Right lung (tissue), 5 donors: Measurements from ENCODE around the gene CD207. TPM values are rescaled to one million over a fixed set of nuclear protein-coding genes. Genes with fewer than 3 reads are reported as not detected.
"Not testable (repeated sequence)": the region's sequence is repeated elsewhere in the genome, so short reads cannot be mapped to it uniquely, and the experiment has no call there.

Experiments
- DNase-seq, 2 donors: peaks; one replicate each; pipeline ENCODE4 v3.0.0-alpha.2; 2013
- polyA plus RNA-seq, 5 donors: library from polyadenylated mRNA; unstranded; fragments of 120-200 nt; gene quantifications; one replicate each; pipeline versions ENCODE4 v1.2.1 to v1.2.3, GENCODE V29; 2013; ENCODE audit warnings: inconsistent platforms in 1 of 5, low replicate concordance in 1 of 5; ENCODE audit not compliant: insufficient read length in 5 of 5, insufficient read depth in 1 of 5

CD207 gene
- polyA plus RNA-seq, 5 donors, result 0.11 to 0.22 TPM; not detected in 3

DNA sequence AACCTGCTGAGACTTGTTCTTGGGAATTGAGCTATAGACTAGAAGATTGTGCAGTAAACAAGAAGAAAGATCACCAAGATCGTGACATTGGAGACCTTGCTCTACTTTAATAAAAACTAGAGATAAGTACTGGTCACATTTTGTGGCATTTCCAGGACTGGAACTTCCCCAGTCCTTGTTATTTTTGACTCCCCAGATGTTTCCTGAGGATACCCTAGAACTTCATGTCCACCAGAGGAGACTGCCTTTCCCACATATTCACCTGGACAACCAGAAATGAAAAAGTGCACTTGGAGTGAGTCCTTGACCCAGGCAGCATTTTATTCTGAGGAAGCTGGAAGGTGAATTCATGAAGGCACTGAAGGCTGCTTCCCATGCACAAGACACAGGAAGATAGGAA lies 5.7 kb downstream of the CD207 start:
- DNase-seq, result no peak

GRCh38 chr2:70828914-70829824 lies 6.4 kb downstream of the CD207 start:
- DNase-seq, result no peak

GRCh38 chr2:70828115-70828514 lies 7.5 kb downstream of the CD207 start:
- DNase-seq, result no peak

GRCh38 chr2:70827388-70827787 lies 8.2 kb downstream of the CD207 start:
- DNase-seq, result no peak

DNA sequence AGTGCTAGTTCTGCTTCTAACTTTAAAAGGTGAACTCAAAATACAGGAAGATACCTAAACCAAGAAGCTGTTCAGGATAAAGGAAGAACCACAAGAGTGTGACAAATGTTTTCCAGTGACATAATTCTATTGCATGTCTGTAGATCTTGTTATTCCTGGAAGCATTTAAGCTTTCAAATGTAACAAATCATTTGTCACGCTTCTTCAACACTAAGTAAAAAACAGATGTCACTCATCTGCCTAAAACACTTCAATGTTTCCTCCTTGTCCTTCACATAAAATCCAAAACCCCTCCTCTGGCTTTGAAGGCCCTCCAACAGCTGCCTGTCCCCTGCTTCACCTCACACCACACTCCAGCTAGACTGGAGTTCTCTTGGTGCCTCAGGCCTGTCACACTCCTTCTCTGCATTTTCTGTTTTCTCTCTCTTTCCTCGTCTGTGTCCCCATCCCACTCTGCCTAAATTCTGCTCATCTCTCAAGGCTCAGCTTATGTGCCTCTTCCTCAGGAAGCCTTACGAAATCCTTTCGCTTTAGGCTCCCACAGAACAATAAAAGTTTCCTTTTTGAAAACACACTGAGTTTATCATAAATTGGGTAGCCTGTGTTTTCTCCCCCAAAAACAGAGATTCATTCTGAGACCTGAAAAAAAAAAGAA lies 8.8 kb downstream of the CD207 start:
- DNase-seq, result no peak

DNA sequence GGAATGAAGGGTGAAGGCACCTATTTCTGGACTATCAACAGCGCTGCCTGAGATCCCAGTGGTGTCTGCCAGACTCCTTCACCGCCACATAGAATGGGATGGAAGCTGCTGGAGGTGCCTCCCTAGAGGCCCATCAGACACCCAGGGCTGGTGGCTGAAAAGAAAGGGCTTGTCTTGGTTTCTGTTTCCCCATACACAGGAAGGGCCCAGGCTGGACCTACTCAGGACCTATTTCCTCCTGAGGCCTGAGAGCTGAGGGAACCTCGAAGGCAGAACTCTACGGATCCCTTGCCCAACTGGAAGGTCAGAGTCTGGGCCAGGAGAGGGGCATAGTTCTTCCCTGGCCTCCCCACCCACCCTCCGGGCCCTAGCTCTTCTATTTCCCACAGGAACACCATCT lies 12.4 kb downstream of the CD207 start:
- no peak for DNase-seq

DNA sequence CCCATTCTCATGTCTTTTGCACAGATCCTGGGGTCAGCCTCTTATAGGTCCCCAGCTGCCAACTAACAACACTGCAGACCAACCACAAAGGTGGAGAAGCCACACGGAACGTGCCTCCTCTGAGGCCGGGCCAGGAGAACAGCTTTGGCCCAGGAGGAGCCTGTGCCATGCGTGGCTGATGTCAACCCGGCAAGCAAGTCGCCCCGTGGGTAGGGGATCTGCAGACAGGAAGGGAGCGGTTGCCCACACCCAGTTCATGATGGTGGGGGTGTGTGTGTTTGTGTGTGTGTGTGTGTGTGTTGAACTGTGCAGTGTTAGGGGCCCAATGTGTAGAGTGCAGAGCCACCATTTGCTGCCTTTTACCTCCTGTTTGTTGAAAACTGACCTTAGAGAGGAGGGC lies 12.8 kb downstream of the CD207 start:
- DNase-seq, result no peak

- no peak for DNase-seq
Observed at GRCh38 chr2:70820499-70820898, 15.1 kb downstream of the CD207 start, which contains the start of gene CLEC4F. TSS of gene CLEC4F (minus strand) at chr2:70820599. CDS start at chr2:70820523, 76 bp downstream.

- DNase-seq, result no peak
Observed at GRCh38 chr2:70817284-70817954, 18.2 kb downstream of the CD207 start.

DNA sequence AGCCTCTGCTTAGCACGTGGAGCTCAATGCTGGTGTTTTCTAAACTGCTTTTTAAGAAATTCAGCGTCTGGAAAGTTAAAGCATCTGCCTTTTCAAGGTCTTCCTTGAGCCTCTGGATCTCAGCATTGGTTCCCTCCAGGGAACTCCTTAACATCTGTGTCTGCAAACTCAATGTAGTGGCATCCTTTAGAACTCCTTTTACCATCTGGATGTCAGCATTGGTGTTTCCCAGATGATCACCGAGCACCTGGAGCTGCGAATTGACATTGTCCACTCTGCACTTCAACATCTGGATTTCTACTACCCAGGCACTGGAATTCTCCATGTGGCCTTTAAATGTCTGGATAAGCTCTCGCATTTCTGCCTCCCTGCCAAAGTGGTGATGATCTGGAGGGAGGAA lies 18.9 kb downstream of the CD207 start:
- DNase-seq, result no peak

- DNase-seq, result no peak
Observed at GRCh38 chr2:70808983-70809958, 26.3 kb downstream of the CD207 start.

GRCh38 chr2:70807828-70808118 lies 27.8 kb downstream of the CD207 start:
- DNase-seq, result no peak

DNA sequence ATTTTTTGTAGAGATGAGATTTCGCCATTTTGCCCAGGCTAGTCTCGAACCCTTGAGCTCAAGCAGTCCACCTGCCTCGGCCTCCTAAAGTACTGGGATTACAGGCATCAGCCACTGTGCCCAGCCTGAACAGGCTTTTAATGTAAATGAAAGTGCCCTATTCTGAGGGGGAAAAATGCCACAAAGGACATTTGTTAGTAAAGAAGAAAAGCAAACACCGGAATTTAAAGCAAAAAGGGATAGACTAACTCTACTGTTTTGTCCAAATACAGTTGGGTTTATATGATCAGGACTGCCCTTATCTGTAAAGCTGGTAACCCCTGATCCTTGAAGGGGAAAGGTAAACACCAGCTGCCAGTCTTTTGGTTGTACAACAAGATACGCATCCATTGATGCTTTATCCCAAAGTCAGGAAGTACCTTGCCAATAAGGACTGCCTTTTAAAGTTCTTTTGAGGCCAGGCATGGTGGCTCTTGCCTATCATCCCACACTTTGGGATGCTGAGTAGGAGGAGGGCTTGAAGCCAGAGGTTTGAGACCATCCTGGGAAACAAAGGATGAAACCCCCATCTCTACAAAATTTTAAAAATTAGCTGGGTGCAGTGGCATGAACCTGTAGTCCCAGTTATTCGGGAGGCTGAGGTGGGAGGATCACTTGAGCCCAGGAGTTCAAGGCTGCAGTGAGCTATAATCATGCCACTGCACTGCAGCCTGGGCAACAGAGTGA lies 28.4 kb downstream of the CD207 start:
- no peak for DNase-seq

DNA sequence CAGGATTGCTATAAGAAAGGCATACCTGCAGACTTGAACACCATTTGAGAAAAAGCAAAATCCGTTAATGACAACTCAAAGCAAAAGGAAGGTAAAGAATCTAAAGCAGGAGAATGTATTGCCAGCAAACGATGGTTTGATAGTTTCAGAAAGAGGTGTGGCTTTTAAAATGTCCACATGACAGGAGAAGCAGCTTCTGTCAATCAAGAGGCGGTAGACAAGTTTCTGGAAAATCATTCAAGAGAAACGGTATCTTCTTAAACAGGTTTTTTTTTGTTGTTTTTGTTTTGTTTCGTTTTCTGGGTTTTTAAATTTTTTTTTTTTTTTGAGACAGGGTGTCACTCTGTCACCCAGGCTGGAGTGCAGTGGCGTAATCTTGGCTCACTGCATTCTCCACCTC lies 29.0 kb downstream of the CD207 start:
- DNase-seq, result no peak

GRCh38 chr2:70806013-70806412 lies 29.6 kb downstream of the CD207 start:
- DNase-seq, result no peak

GRCh38 chr2:70801607-70802263 lies 33.9 kb downstream of the CD207 start:
- DNase-seq, result no peak

DNA sequence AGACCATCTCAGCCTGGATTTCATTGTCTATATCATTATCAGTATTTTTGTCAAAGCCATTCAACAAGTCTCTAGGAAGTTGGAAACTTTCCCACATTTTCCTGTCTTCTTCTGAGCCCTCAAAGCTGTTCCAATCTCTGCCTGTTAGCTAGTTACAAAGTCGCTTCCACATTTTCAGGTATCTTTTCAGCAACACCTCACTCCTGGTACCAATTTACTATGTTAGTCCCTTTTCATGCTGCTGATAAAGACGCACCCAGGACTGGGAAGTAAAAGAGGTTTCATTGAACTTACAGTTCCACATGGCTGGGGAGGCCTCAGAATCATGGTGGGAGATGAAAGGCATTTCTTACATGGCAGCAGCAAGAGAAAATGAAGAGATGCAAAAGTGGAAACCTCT lies 35.9 kb downstream of the CD207 start:
- DNase-seq, result no peak

DNA sequence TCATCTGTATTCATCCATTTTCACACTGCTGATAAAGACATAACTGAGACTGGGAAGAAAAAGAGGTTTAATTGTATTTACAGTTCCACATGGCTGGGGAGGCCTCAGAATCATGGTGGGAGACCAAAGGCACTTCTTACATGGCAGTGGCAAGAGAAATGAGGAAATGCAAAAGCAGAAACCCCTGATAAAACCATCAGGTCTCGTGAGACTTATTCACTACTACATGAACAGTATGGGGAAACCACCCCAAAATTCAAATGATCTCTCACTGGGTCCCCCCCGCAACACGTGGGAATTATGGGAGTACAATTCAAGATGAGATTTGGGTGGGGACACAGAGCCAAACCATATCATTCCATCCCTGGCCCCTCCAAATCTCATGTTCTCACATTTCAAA lies 37.6 kb downstream of the CD207 start:
- not testable (repeated sequence) for DNase-seq

- no peak for DNase-seq
Observed at GRCh38 chr2:70797506-70797905, 38.1 kb downstream of the CD207 start.

- DNase-seq, result no peak
Observed at GRCh38 chr2:70796262-70796661, 39.4 kb downstream of the CD207 start.
